ENCODE measurements around the gene ABHD16A.
"Not testable (repeated sequence)": the region's sequence is repeated elsewhere in the genome, so short reads cannot be mapped to it uniquely, and the experiment has no call there.

The ABHD16A gene

DNA sequence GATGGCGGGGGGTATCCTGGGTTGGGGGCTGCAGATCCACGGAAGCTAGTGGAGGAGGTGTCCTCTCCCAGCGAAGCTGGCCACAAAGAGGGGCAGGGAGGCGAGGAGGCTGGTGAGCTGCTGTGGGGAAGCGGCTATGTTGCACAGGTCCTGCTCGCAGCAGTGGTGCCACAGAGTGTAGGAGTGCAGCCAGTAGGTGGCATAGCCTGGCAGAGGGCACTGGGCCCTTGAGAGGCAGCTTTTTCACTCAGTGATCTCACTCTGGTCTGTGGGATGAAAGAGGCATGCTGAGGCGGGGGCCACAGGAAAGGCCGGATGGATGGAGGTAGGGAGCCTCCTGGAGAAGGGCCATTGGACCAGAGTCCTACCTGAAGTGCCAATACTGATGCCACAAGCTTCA, 9.2 kb upstream of the ABHD16A start:
- TF ChIP-seq, protein P1, sequence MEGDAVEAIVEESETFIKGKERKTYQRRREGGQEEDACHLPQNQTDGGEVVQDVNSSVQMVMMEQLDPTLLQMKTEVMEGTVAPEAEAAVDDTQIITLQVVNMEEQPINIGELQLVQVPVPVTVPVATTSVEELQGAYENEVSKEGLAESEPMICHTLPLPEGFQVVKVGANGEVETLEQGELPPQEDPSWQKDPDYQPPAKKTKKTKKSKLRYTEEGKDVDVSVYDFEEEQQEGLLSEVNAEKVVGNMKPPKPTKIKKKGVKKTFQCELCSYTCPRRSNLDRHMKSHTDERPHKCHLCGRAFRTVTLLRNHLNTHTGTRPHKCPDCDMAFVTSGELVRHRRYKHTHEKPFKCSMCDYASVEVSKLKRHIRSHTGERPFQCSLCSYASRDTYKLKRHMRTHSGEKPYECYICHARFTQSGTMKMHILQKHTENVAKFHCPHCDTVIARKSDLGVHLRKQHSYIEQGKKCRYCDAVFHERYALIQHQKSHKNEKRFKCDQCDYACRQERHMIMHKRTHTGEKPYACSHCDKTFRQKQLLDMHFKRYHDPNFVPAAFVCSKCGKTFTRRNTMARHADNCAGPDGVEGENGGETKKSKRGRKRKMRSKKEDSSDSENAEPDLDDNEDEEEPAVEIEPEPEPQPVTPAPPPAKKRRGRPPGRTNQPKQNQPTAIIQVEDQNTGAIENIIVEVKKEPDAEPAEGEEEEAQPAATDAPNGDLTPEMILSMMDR (IDR thresholded peaks at IDR 0.05; ENCODE audit: insufficient read depth, low read depth, low read length, missing control alignments), result peak; percentile 50
- peak; percentile 52 for DNase-seq (ENCODE audit: low read depth)
- H3K4me3 ChIP-seq (ENCODE audit: low read length), result no peak overlapping the region

DNA sequence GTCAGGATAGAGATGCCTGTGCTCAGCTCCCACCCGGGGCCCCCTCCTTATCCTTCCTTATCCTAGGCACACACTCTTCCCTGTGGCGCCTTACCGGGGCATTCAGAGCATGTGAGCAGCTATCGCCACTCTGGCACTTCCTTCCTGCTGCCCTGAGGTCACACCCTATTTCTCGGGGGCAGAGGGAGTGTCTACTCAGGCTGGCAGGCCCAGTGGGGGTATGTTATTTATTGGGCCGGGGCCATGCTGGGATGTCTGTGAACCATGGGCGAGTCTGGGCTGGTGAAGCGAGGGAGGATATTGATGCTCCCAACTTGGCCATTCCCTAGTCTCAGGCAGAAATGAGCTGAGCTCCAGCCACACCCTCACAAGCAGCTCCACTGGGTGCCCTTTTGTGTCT, 8.1 kb upstream of the ABHD16A start:
- H3K4me3 ChIP-seq (ENCODE audit: low read length), result no peak overlapping the region
- TF ChIP-seq, protein P1 (IDR thresholded peaks at IDR 0.05; ENCODE audit: insufficient read depth, low read depth, low read length, missing control alignments), result no peak
- DNase-seq (ENCODE audit: low read depth), result peak; percentile 21

DNA sequence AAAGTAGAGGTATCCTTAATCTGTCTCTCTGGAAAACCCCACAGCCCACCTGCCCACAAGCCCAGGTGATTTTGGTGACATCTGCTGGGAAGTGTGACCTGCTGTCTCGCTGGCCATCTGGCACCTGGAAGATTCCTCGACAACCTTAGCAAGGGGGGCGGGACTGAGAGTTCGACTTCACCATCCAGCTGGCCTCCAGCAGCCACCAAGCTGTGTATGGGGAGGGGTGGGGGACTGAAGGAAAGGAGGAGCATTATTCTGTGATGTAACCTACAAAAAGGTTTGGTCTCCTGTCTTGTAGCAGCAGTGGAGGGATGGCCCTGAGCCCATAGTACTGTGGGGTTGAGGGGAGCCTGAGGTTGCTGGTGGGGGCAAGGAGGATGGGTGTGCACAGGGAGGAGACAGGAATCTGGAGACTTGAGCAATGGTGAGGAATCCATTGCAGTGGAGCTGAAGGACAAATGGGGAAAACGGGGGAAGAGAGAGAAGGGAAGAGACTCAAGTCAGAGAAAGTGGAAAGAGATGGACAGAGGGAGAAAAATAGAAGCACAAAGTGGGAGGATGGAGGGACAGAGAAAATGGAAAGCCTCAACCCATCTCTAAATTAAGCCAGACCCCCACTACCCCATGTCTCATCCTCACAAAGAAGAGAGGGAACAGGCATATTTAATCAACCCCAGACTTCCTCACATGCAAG, 7.5 kb upstream of the ABHD16A start:
- no peak for DNase-seq (ENCODE audit: low read depth)
- TF ChIP-seq, protein P1 (IDR thresholded peaks at IDR 0.05; ENCODE audit: insufficient read depth, low read depth, low read length, missing control alignments), result no peak
- no peak overlapping the region for H3K4me3 ChIP-seq (ENCODE audit: low read length)

DNA sequence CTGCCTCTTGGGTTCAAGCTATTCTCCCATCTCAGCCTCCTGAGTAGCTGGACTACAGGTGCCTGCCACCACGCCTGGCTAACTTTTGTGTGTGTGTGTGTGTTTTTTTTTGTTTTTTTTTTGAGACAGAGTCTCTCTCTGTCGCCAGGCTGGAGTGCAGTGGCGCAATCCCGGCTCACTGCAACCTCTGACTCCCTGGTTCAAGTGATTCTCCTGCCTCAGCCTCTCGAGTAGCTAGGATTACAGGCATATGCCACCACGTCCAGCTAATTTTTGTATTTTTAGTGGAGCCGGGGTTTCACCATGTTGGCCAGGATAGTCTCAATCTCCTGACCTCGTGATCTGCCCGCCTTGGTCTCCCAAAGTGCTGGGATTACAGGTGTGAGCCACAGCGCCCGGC, 6.0 kb upstream of the ABHD16A start:
- not testable (repeated sequence) for DNase-seq (ENCODE audit: low read depth); H3K4me3 ChIP-seq (ENCODE audit: low read length)

DNA sequence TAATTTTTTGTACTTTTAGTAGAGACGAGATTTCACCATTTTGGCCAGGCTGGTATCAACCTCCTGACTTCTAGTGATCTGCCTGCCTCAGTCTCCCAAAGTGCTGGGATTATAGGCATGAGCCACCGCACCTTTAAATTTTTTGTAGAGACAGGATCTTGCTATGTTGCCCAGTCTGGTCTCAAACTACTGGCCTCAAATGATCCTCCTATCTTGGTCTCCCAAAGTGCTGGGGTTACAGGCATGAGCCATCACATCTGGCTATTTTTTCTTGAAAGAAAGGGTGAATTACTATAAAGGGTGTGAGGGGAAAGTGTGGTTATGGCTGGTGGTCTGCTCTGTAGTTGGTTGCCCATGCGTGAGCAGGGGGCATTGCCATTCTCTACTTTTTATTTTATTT, 5.1 kb upstream of the ABHD16A start:
- no peak for DNase-seq (ENCODE audit: low read depth)
- TF ChIP-seq, protein P1 (IDR thresholded peaks at IDR 0.05; ENCODE audit: insufficient read depth, low read depth, low read length, missing control alignments), result no peak
- no peak overlapping the region for H3K4me3 ChIP-seq (ENCODE audit: low read length)

DNA sequence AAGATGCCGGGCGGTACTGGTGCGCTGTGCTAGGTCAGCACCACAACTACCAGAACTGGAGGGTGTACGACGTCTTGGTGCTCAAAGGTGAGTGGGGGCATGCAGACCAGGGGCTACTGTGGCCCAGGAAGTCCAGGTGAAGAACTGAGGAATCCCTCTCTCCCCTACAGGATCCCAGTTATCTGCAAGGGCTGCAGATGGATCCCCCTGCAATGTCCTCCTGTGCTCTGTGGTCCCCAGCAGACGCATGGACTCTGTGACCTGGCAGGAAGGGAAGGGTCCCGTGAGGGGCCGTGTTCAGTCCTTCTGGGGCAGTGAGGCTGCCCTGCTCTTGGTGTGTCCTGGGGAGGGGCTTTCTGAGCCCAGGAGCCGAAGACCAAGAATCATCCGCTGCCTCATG, 4.6 kb upstream of the ABHD16A start:
- H3K4me3 ChIP-seq (ENCODE audit: low read length), result no peak overlapping the region
- TF ChIP-seq, protein P1 (IDR thresholded peaks at IDR 0.05; ENCODE audit: insufficient read depth, low read depth, low read length, missing control alignments), result no peak
- DNase-seq (ENCODE audit: low read depth), result no peak

DNA sequence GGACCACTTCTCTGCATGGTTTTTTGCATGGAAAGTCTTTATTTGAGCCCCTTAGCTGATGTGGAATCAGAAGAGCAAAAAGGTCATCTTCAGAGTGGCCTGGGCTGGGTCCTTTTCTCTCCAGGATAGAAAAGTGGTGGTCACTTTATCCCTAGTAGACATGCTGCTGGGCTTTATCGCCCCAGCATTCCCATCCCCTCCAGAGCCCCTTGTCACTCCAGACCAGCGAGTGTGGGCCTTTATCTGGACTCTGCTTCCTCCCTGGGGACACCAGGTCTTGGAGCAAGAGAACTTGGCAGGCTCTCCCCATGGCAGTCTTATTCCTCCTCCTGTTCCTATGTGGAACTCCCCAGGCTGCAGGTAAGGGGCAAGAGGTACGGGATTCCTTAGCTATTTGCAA, 3.5 kb upstream of the ABHD16A start, which contains the start of gene LY6G6F:
LY6G6F (plus strand) TSS at position 268 of the 400 bp plus-strand sequence; CDS start at position 309, 41 bp downstream.
- TF ChIP-seq, protein P1 (IDR thresholded peaks at IDR 0.05; ENCODE audit: insufficient read depth, low read depth, low read length, missing control alignments), result no peak

More for the DNA sequence above, 3.5 kb upstream of the ABHD16A start, which contains the start of gene LY6G6F:
- no peak within 1 kb of the TSS for H3K4me3 ChIP-seq (ENCODE audit: low read length)
- no peak for DNase-seq (ENCODE audit: low read depth)

All from epithelial cell of esophagus (primary cell).